Tibial nerve (tissue), 4 donors: Measurements from ENCODE around the gene EBF3. TPM values are rescaled to one million over a fixed set of nuclear protein-coding genes. Genes with fewer than 3 reads are reported as not detected.

Experiments
- DNase-seq, 2 donors: peaks; one replicate each; pipeline ENCODE4 v3.0.0-alpha.2; 2019; ENCODE audit warnings: low spot score in 2 of 2
- H3K27ac ChIP-seq, 4 donors: fragments of 200-600 bp; sonication (generic) in 3 of 4; one replicate each; pipeline ENCODE4 v1.5.1; 2017 to 2019; ENCODE audit warnings: mild to moderate bottlenecking in 1 of 4
- H3K27me3 ChIP-seq, 2 donors: fragments of 200-600 bp; sonication (generic) in 1 of 2; one replicate each; pipeline versions ENCODE4 v1.5.1 to v1.6.0; 2017 to 2019
- H3K36me3 ChIP-seq, 3 donors: fragments of 200-600 bp; sonication (generic); one replicate each; pipeline ENCODE4 v1.5.1; 2018 to 2019
- H3K4me1 ChIP-seq, 4 donors: fragments of 200-600 bp; sonication (generic) in 3 of 4; one replicate each; pipeline ENCODE4 v1.5.1; 2017 to 2019
- H3K4me3 ChIP-seq, 4 donors: fragments of 200-600 bp; sonication (generic) in 3 of 4; one replicate each; pipeline ENCODE4 v1.5.1; 2017 to 2019; ENCODE audit warnings: mild to moderate bottlenecking in 1 of 4, moderate library complexity in 1 of 4
- H3K9me3 ChIP-seq, 4 donors: fragments of 200-600 bp; sonication (generic) in 3 of 4; one replicate each; pipeline ENCODE4 v1.5.1; 2017 to 2019
- CTCF ChIP-seq, 5 experiments: fragments of 200-600 bp in 3 of 5; fragments of 450-650 bp in 2 of 5; sonication (generic) in 3 of 5; IDR thresholded peaks; one replicate each; pipeline ENCODE4 v1.5.1; 2016 to 2019; ENCODE audit warnings: antibody characterized with exemption in 5 of 5, mild to moderate bottlenecking in 3 of 5, moderate library complexity in 2 of 5
- EP300 ChIP-seq, 2 donors: sonication (generic); formaldehyde crosslinking; IDR thresholded peaks; one replicate each; pipeline ENCODE4 v1.6.1; 2017; ENCODE audit warnings: antibody characterized with exemption in 2 of 2, mild to moderate bottlenecking in 1 of 2
- POLR2A ChIP-seq, 2 donors: fragments of 450-650 bp; IDR thresholded peaks; one replicate each; pipeline ENCODE4 v1.6.1; 2017; ENCODE audit warnings: antibody characterized with exemption in 2 of 2, mild to moderate bottlenecking in 2 of 2, moderate library complexity in 2 of 2
- WGBS, 2 donors: methylation state at CpG; one replicate each; pipeline ENCODE4 v1.1.5; 2018; 5-methylcytosine and 5-hydroxymethylcytosine counted together
- total RNA-seq, 4 donors: library from RNA; depleted of rRNA; stranded (reverse); fragments of >200 nt; gene quantifications; one replicate each; pipeline ENCODE4 v1.1.0, GENCODE V29; 2016

The EBF3 gene
- total RNA-seq, 4 donors from 2014 or later = 27.3 to 41.0 (median 31.2) TPM

DNA sequence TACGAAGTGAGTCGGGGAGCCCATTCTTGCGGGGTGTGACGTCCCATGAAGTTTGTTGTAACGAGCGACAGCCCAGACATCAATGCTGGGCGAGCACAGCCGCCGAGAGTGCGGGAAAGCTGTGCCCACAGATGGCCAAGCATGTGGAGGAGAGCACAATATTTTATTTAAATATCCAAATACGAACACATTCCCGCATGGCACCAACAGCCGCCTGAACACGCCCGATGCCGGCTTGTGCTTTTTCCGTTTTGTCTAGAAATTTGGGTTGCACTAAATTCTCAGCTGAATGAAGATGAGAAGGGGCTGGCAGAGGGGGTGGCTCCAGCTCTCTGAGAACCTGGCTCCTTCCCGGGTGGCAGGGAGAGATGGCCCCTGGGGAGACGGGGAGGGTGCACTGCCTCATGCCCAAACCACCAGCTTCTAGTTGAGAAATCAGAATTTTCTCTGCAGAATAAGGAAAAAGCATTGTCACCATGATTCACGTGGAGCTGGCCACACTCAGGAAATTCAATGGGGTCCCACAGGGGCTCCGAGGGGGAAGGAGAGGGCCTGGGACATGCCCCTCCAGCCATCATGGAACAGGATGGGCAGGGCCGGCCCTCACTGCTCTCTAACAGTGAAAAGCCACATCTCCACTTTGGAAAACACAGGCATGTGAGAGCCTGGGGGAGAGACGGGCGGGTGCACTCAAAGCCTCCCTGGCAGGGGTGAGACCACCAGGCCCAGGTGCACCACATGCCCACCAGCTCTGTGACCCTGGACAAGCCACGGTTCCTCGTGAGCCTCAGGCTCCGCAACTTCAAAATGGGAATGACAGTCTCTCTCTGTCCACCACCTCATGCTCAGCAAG is 48.3 kb downstream of the EBF3 start:
- Histone ChIP-seq H3K27me3 (no peaks in the 10 kb centered on the region), H3K27ac (no peak overlapping the region), H3K9me3 (no peaks in the 10 kb centered on the region), H3K4me1 (peaks cover 0 to 44% (median 0%) of the 10 kb centered on the region in 4 donors), H3K36me3 (no peaks in the 10 kb centered on the region), H3K4me3 (no peak overlapping the region)
- 84 to 86% methylated on average over 27 of the region's 27 CpGs for WGBS, 2 donors
- TF ChIP-seq EP300 (IDR thresholded peaks at IDR 0.05) = no peak
- no peak for TF ChIP-seq POLR2A (IDR thresholded peaks at IDR 0.05)
- TF ChIP-seq CTCF (IDR thresholded peaks at IDR 0.05) = no peak
- no peak for DNase-seq

GRCh38 chr10:129914960-129915359 is 49.1 kb downstream of the EBF3 start:
- TF ChIP-seq POLR2A (IDR thresholded peaks at IDR 0.05) (no peak), EP300 (IDR thresholded peaks at IDR 0.05) (no peak), CTCF (IDR thresholded peaks at IDR 0.05) (no peak)
- DNase-seq = no peak
- H3K27me3 ChIP-seq = no peaks in the 10 kb centered on the region
- no peaks in the 10 kb centered on the region for H3K36me3 ChIP-seq
- no peak overlapping the region for H3K4me3 ChIP-seq
- no peak overlapping the region for H3K27ac ChIP-seq
- H3K9me3 ChIP-seq = no peaks in the 10 kb centered on the region
- WGBS, 2 donors = 64 to 75% methylated on average over 2 of the region's 2 CpGs
- H3K4me1 ChIP-seq = peaks cover 0 to 44% (median 0%) of the 10 kb centered on the region in 4 donors

GRCh38 chr10:129914153-129914855 is 49.8 kb downstream of the EBF3 start:
- no peaks in the 10 kb centered on the region for H3K27me3 ChIP-seq
- DNase-seq = no peak
- no peaks in the 10 kb centered on the region for H3K9me3 ChIP-seq
- H3K27ac ChIP-seq = no peak overlapping the region
- TF ChIP-seq EP300 (IDR thresholded peaks at IDR 0.05) (no peak), CTCF (IDR thresholded peaks at IDR 0.05) (no peak), POLR2A (IDR thresholded peaks at IDR 0.05) (no peak)
- peaks cover 0 to 48% (median 0%) of the 10 kb centered on the region in 4 donors for H3K4me1 ChIP-seq
- no peak overlapping the region for H3K4me3 ChIP-seq
- 80 to 82% methylated on average over 18 to 19 of the region's 19 CpGs for WGBS, 2 donors
- no peaks in the 10 kb centered on the region for H3K36me3 ChIP-seq

- Histone ChIP-seq H3K27me3 (no peaks in the 10 kb centered on the region), H3K27ac (no peak overlapping the region), H3K4me1 (peaks cover 0 to 48% (median 0%) of the 10 kb centered on the region in 4 donors), H3K9me3 (no peaks in the 10 kb centered on the region), H3K36me3 (no peaks in the 10 kb centered on the region), H3K4me3 (no peak overlapping the region)
- no peak for DNase-seq
- no peak for TF ChIP-seq POLR2A (IDR thresholded peaks at IDR 0.05)
- no peak for TF ChIP-seq EP300 (IDR thresholded peaks at IDR 0.05)
- no peak for TF ChIP-seq CTCF (IDR thresholded peaks at IDR 0.05)
- WGBS, 2 donors = 35 to 42% methylated on average over 15 of the region's 15 CpGs
Observed at GRCh38 chr10:129912986-129913695, 50.9 kb downstream of the EBF3 start.
